Epithelial cell of proximal tubule (primary cell): ENCODE measurements around the gene UBA1. TPM values are rescaled to one million over a fixed set of nuclear protein-coding genes. Genes with fewer than 3 reads are reported as not detected.

Experiments used
- DNase-seq: peaks from one replicate; pipeline ENCODE4 v3.0.0-alpha.2; 2011; ENCODE audit warnings: low read depth
- H3K4me3 ChIP-seq: 2 replicates; pipeline ENCODE4 v1.5.1; 2011; ENCODE audit warnings: low read depth, mild to moderate bottlenecking, low read length
- total RNA-seq: library from RNA; depleted of rRNA; stranded (reverse); fragments of >200 nt; gene quantifications from 2 replicates; pipeline ENCODE4 v1.2.3, GENCODE V29; 2015
- TF ChIP-seq, protein P1 (sequence below): conservative IDR thresholded peaks from 2 replicates; pipeline ENCODE4 v1.5.1; 2012; ENCODE audit warnings: low read depth, mild to moderate bottlenecking, low read length

The UBA1 gene
- total RNA-seq, 1 donor from 2014 or later: 161 TPM

DNA sequence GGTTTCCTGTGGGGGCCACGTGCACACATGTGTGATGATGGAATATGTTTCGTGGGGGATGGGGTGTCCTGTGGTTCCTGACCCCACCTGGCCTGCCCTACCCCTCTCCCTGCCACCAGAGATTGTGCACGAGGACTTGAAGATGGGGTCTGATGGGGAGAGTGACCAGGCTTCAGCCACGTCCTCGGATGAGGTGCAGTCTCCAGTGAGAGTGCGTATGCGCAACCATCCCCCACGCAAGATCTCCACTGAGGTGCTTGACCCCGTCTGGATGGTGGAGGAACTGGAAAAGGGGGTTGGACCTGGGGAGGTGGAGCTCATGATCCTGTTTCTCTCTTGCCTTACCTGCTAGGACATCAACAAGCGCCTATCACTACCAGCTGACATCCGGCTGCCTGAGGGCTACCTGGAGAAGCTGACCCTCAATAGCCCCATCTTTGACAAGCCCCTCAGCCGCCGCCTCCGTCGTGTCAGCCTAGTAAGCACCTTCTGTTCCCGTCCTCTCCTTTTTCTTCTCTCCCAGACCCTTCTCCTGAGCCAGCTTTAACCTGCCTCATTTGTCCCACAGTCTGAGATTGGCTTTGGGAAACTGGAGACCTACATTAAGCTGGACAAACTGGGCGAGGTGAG, 30.8 kb downstream of the UBA1 start:
- TF ChIP-seq, protein P1, sequence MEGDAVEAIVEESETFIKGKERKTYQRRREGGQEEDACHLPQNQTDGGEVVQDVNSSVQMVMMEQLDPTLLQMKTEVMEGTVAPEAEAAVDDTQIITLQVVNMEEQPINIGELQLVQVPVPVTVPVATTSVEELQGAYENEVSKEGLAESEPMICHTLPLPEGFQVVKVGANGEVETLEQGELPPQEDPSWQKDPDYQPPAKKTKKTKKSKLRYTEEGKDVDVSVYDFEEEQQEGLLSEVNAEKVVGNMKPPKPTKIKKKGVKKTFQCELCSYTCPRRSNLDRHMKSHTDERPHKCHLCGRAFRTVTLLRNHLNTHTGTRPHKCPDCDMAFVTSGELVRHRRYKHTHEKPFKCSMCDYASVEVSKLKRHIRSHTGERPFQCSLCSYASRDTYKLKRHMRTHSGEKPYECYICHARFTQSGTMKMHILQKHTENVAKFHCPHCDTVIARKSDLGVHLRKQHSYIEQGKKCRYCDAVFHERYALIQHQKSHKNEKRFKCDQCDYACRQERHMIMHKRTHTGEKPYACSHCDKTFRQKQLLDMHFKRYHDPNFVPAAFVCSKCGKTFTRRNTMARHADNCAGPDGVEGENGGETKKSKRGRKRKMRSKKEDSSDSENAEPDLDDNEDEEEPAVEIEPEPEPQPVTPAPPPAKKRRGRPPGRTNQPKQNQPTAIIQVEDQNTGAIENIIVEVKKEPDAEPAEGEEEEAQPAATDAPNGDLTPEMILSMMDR: no peak
- no peak for DNase-seq
- no peak overlapping the region for H3K4me3 ChIP-seq

DNA sequence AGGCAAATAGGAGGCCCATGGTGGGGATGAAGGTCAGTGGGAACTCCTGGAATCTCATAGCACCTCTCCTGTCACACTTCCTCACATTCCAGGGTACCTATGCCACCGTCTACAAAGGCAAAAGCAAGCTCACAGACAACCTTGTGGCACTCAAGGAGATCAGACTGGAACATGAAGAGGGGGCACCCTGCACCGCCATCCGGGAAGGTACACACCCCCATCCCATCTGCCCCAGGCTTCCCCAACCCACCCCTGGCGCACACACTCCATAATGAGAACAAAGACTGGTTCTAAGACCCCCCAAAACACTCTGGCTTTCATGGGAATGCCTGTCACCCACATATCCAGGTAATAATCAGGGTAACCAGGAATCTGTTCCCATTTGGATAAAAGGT, 31.3 kb downstream of the UBA1 start:
- TF ChIP-seq, protein P1: no peak

DNA sequence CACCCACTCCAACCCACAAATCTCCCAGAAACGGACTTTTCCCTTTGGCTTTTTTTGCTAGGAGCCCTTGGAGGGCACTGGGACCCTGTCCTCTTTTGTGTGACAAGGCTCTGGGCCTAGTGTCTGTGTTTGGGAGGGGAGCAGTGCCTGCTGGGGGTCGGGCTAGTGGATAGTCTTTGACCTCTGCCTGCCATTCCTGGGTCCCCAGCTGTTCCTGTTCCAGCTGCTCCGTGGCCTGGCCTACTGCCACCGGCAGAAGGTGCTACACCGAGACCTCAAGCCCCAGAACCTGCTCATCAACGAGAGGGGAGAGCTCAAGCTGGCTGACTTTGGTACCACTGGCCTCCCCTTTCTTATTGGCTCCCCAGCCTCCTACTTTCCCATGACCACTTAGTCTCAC, 32.4 kb downstream of the UBA1 start:
- TF ChIP-seq, protein P1: no peak
- no peak overlapping the region for H3K4me3 ChIP-seq
- no peak for DNase-seq

More for the DNA sequence above, 31.3 kb downstream of the UBA1 start:
- DNase-seq: no peak
- no peak overlapping the region for H3K4me3 ChIP-seq

DNA sequence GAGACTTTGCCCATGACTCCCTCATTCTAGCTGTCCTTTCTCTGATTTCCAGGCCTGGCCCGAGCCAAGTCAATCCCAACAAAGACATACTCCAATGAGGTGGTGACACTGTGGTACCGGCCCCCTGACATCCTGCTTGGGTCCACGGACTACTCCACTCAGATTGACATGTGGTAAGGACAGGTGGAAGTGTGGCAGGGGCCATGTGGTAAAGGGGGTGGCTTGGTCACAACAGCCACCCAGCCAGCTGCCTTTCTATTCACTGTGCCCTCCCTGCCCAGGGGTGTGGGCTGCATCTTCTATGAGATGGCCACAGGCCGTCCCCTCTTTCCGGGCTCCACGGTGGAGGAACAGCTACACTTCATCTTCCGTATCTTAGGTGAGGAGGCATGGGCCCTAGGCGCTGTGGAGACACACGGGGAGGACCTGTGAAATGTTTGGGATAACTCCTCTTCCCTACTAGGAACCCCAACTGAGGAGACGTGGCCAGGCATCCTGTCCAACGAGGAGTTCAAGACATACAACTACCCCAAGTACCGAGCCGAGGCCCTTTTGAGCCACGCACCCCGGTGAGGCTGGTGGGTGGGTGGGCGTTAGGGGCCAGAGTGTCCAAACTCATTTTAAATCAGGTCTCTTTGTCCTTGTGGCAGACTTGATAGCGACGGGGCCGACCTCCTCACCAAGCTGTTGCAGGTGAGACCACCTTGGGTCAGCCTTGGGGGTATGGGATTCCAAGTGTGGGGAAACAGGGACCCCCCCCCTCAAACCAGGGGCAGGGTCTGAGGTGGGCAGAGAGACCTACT, 33.1 kb downstream of the UBA1 start:
- no peak for DNase-seq
- TF ChIP-seq, protein P1: no peak
- no peak overlapping the region for H3K4me3 ChIP-seq

DNA sequence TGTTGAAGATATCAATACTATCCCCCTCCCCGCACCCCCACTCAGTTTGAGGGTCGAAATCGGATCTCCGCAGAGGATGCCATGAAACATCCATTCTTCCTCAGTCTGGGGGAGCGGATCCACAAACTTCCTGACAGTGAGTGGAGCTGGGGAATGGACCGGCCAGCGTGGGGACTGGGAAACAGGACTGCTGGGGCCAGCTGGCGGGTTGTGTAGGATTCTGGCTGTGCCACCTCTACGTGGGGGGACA, 33.6 kb downstream of the UBA1 start:
- TF ChIP-seq, protein P1: no peak
- no peak for DNase-seq
- H3K4me3 ChIP-seq: no peak overlapping the region

DNA sequence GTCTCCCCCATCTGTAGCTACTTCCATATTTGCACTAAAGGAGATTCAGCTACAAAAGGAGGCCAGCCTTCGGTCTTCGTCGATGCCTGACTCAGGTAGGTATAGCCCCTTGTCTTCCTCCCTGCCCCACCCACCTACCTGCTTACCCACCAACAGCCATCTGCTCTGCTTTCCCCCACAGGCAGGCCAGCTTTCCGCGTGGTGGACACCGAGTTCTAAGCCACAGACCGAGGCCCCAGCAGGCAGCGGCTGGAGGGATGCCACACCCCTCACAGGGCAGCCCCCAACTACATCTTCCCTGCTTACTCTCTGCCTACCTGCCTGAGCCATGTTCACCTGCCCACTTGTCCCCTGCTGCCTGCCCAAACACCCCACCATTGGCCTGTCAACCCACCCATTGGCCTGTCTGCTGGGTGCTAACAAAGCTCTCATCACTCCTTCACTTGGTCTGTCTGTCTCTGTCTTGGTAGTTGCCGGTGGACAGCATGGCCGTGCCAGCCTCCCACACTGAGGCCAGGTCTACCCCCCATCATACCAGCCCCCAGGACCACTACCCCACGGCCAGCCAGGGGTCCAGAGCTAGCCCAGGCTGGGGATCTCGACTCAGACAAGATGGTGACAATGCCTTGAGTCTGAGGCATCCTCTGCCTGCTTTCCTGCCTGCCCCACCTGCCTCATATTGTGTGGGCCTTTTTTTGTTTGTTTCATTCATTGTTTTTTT, 35.1 kb downstream of the UBA1 start:
- no peak overlapping the region for H3K4me3 ChIP-seq
- no peak for DNase-seq
- TF ChIP-seq, protein P1: no peak
